Measurements from ENCODE around the gene ELF2. TPM values are rescaled to one million over a fixed set of nuclear protein-coding genes. Genes with fewer than 3 reads are reported as not detected.
"Not testable (repeated sequence)": the region's sequence is repeated elsewhere in the genome, so short reads cannot be mapped to it uniquely, and the experiment has no call there.

The ELF2 gene
- polyA plus RNA-seq, result 10 to 100 TPM in 3 of 4 donors, 1 to 10 TPM in 1; 8.1 to 43.3 (median 12.4) TPM
- long read RNA-seq, donor 1, full-length matches to known transcripts, result 21 of 28 reads
- long read RNA-seq, donor 1, partial matches to known transcripts, result 7 of 28 reads
- long read RNA-seq, donor 1, other reads (novel, unspliced or antisense), result 0 of 28 reads
- long read RNA-seq, donor 2, result 0 reads
- long read RNA-seq, donor 3, partial matches to known transcripts, result 0 of 1 reads
- long read RNA-seq, donor 3, other reads (novel, unspliced or antisense), result 0 of 1 reads
- long read RNA-seq, donor 4, result 0 reads
- long read RNA-seq, donor 5, partial matches to known transcripts, result 0 of 2 reads
- long read RNA-seq, donor 5, other reads (novel, unspliced or antisense), result 0 of 2 reads
- long read RNA-seq, donor 6, partial matches to known transcripts, result 0 of 6 reads
- long read RNA-seq, donor 6, other reads (novel, unspliced or antisense), result 0 of 6 reads
- long read RNA-seq, donor 7, full-length matches to known transcripts, result 14 of 14 reads
- long read RNA-seq, donor 7, partial matches to known transcripts, result 0 of 14 reads
- long read RNA-seq, donor 7, other reads (novel, unspliced or antisense), result 0 of 14 reads
- long read RNA-seq, donor 8, result 0 reads
- long read RNA-seq, donor 9, partial matches to known transcripts, result 0 of 5 reads
- long read RNA-seq, donor 9, other reads (novel, unspliced or antisense), result 0 of 5 reads
- long read RNA-seq, donor 10, full-length matches to known transcripts, result 11 of 16 reads
- long read RNA-seq, donor 10, partial matches to known transcripts, result 5 of 16 reads
- long read RNA-seq, donor 10, other reads (novel, unspliced or antisense), result 0 of 16 reads

DNA sequence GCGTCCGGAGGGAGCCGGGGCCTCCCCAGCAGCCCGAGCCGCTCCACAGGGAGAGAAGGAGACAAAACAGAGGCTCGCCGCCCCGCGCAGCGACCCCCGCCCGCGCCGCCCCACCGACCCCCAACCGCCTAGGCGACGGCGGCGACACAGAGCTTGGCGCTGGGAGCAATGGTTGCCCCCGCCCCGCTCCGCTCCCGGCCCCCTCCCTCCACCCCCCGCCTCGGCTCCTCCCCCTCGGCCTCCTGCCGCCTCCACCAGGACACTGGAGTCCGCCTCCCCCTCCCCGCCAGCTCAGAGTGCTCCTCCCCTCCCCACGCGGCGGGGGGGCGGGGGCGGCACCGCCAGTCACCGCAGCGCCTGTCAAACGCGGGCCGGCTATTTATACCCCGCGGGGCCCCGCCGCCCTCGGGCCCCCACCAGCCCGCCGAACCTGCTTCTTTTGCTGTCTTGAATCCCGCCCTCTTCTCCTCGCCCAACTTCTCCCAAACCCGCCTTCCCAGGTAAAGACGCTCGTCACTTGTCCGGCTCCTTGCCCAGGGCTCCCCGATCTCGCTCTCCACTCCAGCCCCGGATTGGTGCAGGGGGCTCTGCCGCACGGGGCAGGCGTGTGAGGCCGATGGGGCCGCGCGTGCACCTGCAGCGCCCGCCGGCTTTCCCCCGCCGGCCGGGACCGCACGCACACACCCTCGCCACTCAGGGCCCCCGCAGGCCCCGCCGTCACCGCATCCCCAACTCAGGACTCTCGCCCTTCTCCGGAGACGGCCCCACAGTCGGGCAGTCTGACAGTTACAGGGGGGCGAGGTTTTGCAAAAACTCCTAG, at the start of gene ELF2:
Gene ELF2, minus strand, starts transcription at position 170 of the 820 bp plus-strand sequence. CDS start 39,517 bp downstream, outside the sequence.
- WGBS, 3 donors, result 0 to 1% (median 1%) methylated on average over 39 to 81 of the region's 83 CpGs
- FAIRE-seq, result no peak
- H3K27me3 ChIP-seq (ENCODE audit: control insufficient read depth in 3 of 3, insufficient read depth in 3 of 3, low read length in 3 of 3), result peaks cover 0 to 3% (median 0%) of the 10 kb centered on the region in 3 donors

DNA sequence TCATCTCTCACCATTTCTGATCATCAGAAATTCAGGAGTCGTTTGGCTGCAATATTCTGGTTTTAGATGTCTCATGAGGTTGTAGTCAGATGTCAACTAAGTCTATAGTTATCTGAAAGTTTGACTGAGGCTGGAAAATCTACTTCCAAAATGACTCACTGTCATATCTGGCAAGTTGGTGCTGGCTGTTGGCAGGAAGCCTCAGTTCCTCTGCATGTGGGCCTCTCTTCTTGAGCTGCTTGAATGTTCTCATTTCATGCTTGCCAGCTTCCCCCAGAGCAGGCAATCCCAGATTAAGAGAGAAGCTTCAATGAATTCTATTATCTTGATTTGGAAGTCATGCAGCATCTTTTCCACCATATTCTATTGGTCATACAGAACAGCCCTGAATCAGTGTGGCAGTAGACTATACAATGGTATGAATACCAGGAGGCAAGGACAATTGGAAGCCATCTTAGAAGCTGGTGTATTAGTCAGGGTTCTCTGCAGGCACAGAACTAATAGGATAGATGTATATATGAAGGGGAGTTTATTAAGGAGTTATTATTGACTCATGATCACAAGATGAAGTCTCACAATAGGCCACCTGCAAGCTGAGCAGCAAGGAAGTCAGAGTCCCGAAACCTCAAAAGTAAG, 46.8 kb upstream of the ELF2 start:
- H3K27ac ChIP-seq (ENCODE audit: low read depth in 1 of 3, low read length in 2 of 3), result no peak overlapping the region
- H3K27me3 ChIP-seq (ENCODE audit: control insufficient read depth in 3 of 3, insufficient read depth in 3 of 3, low read length in 3 of 3), result no peaks in the 10 kb centered on the region
- no peak for FAIRE-seq
- no peaks in the 10 kb centered on the region for H3K4me1 ChIP-seq (ENCODE audit: control insufficient read depth in 3 of 3, insufficient read depth in 2 of 3, low read depth in 1 of 3, low read length in 2 of 3)
- no peaks in the 10 kb centered on the region for H3K9me3 ChIP-seq (ENCODE audit: control insufficient read depth in 2 of 2, insufficient read depth in 1 of 2, low read depth in 1 of 2, low read length in 1 of 2)
- no peak overlapping the region for H3K4me3 ChIP-seq (ENCODE audit: low read depth in 1 of 3, low read length in 3 of 3)
- no peaks in the 10 kb centered on the region for H3K36me3 ChIP-seq (ENCODE audit: control insufficient read depth in 3 of 3, insufficient read depth in 2 of 3, low read depth in 1 of 3, low read length in 3 of 3)
- 83 to 94% (median 88%) methylated on average over 2 of the region's 2 CpGs for WGBS, 3 donors
- DNase-seq, result no peak

More for the DNA sequence above, at the start of gene ELF2:
- DNase-seq, result peak; percentile 92 to 95
- Histone ChIP-seq H3K4me1 (ENCODE audit: control insufficient read depth in 3 of 3, insufficient read depth in 2 of 3, low read depth in 1 of 3, low read length in 2 of 3) (no peaks in the 10 kb centered on the region), H3K27ac (ENCODE audit: low read depth in 1 of 3, low read length in 2 of 3) (peak within 1 kb of the TSS; percentile 98 to 100 (median 99)), H3K9me3 (ENCODE audit: control insufficient read depth in 2 of 2, insufficient read depth in 1 of 2, low read depth in 1 of 2, low read length in 1 of 2) (no peaks in the 10 kb centered on the region), H3K4me3 (ENCODE audit: low read depth in 1 of 3, low read length in 3 of 3) (peak within 1 kb of the TSS; percentile 89 to 96 (median 93)), H3K36me3 (ENCODE audit: control insufficient read depth in 3 of 3, insufficient read depth in 2 of 3, low read depth in 1 of 3, low read length in 3 of 3) (no peaks in the 10 kb centered on the region)

DNA sequence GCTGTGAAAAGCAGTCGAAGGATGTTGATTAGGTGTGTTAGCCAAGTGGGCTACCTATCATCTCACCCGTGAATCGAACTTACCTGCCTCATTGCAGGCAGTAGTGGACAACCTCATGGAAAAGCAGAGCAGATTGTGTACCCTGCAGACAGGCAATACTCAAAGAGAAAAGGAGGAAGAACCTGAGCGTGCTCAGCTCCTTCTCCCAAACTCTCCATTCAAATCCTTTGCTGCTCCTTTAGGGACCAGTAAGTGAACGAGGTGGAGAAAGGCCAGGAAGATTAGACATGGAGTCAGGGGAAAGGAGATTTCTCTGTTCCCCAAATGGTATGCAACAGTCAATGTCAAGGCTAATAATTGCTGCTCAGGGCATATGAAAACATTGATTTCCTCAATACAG, 45.2 kb upstream of the ELF2 start:
- no peaks in the 10 kb centered on the region for H3K9me3 ChIP-seq (ENCODE audit: control insufficient read depth in 2 of 2, insufficient read depth in 1 of 2, low read depth in 1 of 2, low read length in 1 of 2)
- no peaks in the 10 kb centered on the region for H3K4me1 ChIP-seq (ENCODE audit: control insufficient read depth in 3 of 3, insufficient read depth in 2 of 3, low read depth in 1 of 3, low read length in 2 of 3)
- no peaks in the 10 kb centered on the region for H3K36me3 ChIP-seq (ENCODE audit: control insufficient read depth in 3 of 3, insufficient read depth in 2 of 3, low read depth in 1 of 3, low read length in 3 of 3)
- WGBS, 3 donors, result 90 to 95% (median 93%) methylated on average over 5 of the region's 5 CpGs
- no peak overlapping the region for H3K4me3 ChIP-seq (ENCODE audit: low read depth in 1 of 3, low read length in 3 of 3)
- no peak overlapping the region for H3K27ac ChIP-seq (ENCODE audit: low read depth in 1 of 3, low read length in 2 of 3)
- no peak for DNase-seq
- no peaks in the 10 kb centered on the region for H3K27me3 ChIP-seq (ENCODE audit: control insufficient read depth in 3 of 3, insufficient read depth in 3 of 3, low read length in 3 of 3)
- FAIRE-seq, result no peak

DNA sequence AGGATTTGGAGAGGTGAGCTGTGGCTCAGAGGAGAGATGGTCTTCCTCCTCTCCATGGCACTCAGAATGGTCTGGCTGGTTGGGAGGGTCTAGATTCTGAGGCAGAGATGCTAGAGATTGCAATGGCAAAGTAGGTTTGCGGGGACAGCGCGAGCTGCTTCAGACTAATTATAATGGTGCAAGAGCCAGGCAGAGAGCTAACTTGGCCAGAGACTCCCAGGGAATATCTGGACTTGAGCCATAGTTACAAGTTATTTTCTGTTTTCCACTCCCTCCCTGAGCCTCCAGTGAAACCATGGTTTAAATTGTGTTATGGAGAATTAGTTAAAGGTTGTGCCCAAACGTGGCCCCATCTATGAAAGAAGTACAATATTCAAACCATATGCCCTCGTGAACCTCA, 44.7 kb upstream of the ELF2 start:
- no peak overlapping the region for H3K4me3 ChIP-seq (ENCODE audit: low read depth in 1 of 3, low read length in 3 of 3)
- DNase-seq (no peak), FAIRE-seq (no peak)
- WGBS, 3 donors, result 88 to 92% (median 88%) methylated on average over 5 of the region's 5 CpGs
- no peaks in the 10 kb centered on the region for H3K36me3 ChIP-seq (ENCODE audit: control insufficient read depth in 3 of 3, insufficient read depth in 2 of 3, low read depth in 1 of 3, low read length in 3 of 3)
- H3K27ac ChIP-seq (ENCODE audit: low read depth in 1 of 3, low read length in 2 of 3), result no peak overlapping the region
- no peaks in the 10 kb centered on the region for H3K4me1 ChIP-seq (ENCODE audit: control insufficient read depth in 3 of 3, insufficient read depth in 2 of 3, low read depth in 1 of 3, low read length in 2 of 3)
- H3K27me3 ChIP-seq (ENCODE audit: control insufficient read depth in 3 of 3, insufficient read depth in 3 of 3, low read length in 3 of 3), result no peaks in the 10 kb centered on the region
- H3K9me3 ChIP-seq (ENCODE audit: control insufficient read depth in 2 of 2, insufficient read depth in 1 of 2, low read depth in 1 of 2, low read length in 1 of 2), result no peaks in the 10 kb centered on the region

DNA sequence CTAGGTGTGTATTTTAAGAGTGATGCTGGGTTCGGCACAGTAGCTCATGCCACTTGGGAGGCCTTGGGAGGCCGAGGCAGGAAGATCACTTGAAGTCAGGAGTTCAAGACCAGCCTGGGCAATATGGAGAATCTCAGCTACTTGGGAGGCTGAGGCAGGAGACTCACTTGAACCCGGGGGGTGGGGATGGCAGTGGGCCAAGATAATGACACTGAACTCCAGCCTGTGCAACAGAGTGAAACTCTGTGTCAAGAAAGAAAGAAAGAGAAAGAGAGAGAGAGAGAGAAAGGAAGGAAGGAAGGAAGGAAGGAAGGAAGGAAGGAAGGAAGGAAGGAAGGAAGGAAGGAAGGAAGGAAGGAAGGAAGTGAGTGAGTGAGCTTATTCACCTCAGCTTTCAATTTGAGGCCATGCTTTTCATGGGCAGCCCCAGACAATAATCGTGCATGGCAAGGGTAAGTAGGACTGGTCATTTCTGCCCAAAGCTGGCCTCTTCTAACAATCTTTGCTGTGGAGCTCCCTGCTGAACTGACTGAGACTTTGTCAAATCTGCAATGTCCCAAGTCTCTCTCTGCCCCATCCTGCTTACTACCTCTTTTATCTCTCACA, 42.5 kb upstream of the ELF2 start:
- DNase-seq, result no peak
- Histone ChIP-seq H3K9me3 (ENCODE audit: control insufficient read depth in 2 of 2, insufficient read depth in 1 of 2, low read depth in 1 of 2, low read length in 1 of 2) (no peaks in the 10 kb centered on the region), H3K4me3 (ENCODE audit: low read depth in 1 of 3, low read length in 3 of 3) (no peak overlapping the region), H3K27ac (ENCODE audit: low read depth in 1 of 3, low read length in 2 of 3) (no peak overlapping the region), H3K4me1 (ENCODE audit: control insufficient read depth in 3 of 3, insufficient read depth in 2 of 3, low read depth in 1 of 3, low read length in 2 of 3) (peaks cover 0 to 1% (median 0%) of the 10 kb centered on the region in 3 donors), H3K27me3 (ENCODE audit: control insufficient read depth in 3 of 3, insufficient read depth in 3 of 3, low read length in 3 of 3) (no peaks in the 10 kb centered on the region), H3K36me3 (ENCODE audit: control insufficient read depth in 3 of 3, insufficient read depth in 2 of 3, low read depth in 1 of 3, low read length in 3 of 3) (no peaks in the 10 kb centered on the region)
- WGBS, 3 donors, result 76 to 89% (median 83%) methylated on average over 4 of the region's 4 CpGs
- no peak for FAIRE-seq

DNA sequence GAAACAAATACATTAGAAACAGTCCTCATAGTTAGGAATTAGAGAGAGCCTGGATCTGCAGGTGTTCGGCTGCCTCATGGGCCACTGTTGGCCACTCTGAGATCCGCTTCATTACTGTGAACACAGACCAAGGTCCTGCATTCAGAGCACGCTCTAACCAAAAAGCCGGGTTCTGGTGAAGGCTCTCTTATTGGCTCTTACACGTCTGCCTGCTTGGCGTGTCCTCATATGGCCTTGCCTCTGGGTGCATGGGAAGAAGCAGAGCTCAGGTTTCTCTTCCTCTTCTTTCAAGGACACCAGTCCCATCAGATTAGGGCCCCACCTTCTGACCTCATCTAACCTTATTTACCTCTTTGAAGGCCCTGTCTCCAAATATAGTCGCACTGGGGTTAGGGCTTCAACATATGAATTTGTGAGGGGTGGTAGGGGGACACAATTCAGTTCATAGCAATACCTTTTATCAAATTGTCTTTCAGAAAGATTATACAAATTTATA, 37.1 kb upstream of the ELF2 start:
- DNase-seq, result peak in 1 of 2 donors; percentile 70
- no peaks in the 10 kb centered on the region for H3K9me3 ChIP-seq (ENCODE audit: control insufficient read depth in 2 of 2, insufficient read depth in 1 of 2, low read depth in 1 of 2, low read length in 1 of 2)
- H3K27ac ChIP-seq (ENCODE audit: low read depth in 1 of 3, low read length in 2 of 3), result no peak overlapping the region
- H3K4me3 ChIP-seq (ENCODE audit: low read depth in 1 of 3, low read length in 3 of 3), result no peak overlapping the region
- peaks cover 0 to 5% (median 0%) of the 10 kb centered on the region in 3 donors for H3K4me1 ChIP-seq (ENCODE audit: control insufficient read depth in 3 of 3, insufficient read depth in 2 of 3, low read depth in 1 of 3, low read length in 2 of 3)
- H3K36me3 ChIP-seq (ENCODE audit: control insufficient read depth in 3 of 3, insufficient read depth in 2 of 3, low read depth in 1 of 3, low read length in 3 of 3), result no peaks in the 10 kb centered on the region
- FAIRE-seq, result no peak
- no peaks in the 10 kb centered on the region for H3K27me3 ChIP-seq (ENCODE audit: control insufficient read depth in 3 of 3, insufficient read depth in 3 of 3, low read length in 3 of 3)
- 21 to 42% (median 22%) methylated on average over 7 of the region's 7 CpGs for WGBS, 3 donors

DNA sequence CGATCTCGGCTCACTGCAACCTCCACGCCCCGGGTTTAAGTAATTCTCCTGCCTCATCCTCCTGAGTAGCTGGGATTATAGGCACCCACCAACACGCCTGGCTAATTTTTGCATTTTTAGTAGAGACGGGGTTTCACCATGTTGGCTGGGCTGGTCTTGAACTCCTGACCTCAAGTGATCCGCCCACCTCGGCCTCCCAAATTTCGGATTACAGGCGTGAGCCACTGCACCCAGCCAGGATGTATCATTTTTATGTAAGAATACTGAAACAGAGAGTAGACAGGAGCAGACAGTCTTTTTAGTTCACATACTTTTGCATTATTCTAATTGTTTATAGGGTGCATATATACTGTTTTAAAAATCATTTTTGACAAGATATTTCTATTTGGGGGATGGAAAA, 36.6 kb upstream of the ELF2 start:
- FAIRE-seq; DNase-seq; H3K36me3 ChIP-seq (ENCODE audit: control insufficient read depth in 3 of 3, insufficient read depth in 2 of 3, low read depth in 1 of 3, low read length in 3 of 3); H3K27ac ChIP-seq (ENCODE audit: low read depth in 1 of 3, low read length in 2 of 3); H3K4me1 ChIP-seq (ENCODE audit: control insufficient read depth in 3 of 3, insufficient read depth in 2 of 3, low read depth in 1 of 3, low read length in 2 of 3); H3K9me3 ChIP-seq (ENCODE audit: control insufficient read depth in 2 of 2, insufficient read depth in 1 of 2, low read depth in 1 of 2, low read length in 1 of 2); H3K4me3 ChIP-seq (ENCODE audit: low read depth in 1 of 3, low read length in 3 of 3); H3K27me3 ChIP-seq (ENCODE audit: control insufficient read depth in 3 of 3, insufficient read depth in 3 of 3, low read length in 3 of 3): not testable (repeated sequence)
- WGBS, 3 donors, result 86 to 91% (median 88%) methylated on average over 10 of the region's 10 CpGs
